Activated B cell treated with CpG ODN at 0.5 μM for 24 hours (primary cell): ENCODE measurements around the gene NLK. TPM values are rescaled to one million over a fixed set of nuclear protein-coding genes. Genes with fewer than 3 reads are reported as not detected.
A peak's percentile ranks its signal among the peaks of the same experiment; 100 is the strongest.
"Not testable (repeated sequence)": the region's sequence is repeated elsewhere in the genome, so short reads cannot be mapped to it uniquely, and the experiment has no call there.

Source experiments
- ATAC-seq: fragments of 200-7000 bp; cut with Tn5 transposase; one replicate; pipeline ENCODE4 v1.10.0; 2021; ENCODE audit warnings: low read depth, mild to moderate bottlenecking, moderate library complexity
- CTCF ChIA-PET: fragments of 350-600 bp; sonication (Branson Sonifier 250); formaldehyde crosslinking; loops from one replicate; lab custom pipeline; 2021; ENCODE audit warnings: antibody characterized with exemption; lab: Charles Lee
- POLR2A ChIA-PET: fragments of 350-600 bp; sonication (Branson Sonifier 250); formaldehyde crosslinking; loops from one replicate; lab custom pipeline; 2021; ENCODE audit warnings: antibody characterized with exemption; lab: Charles Lee
- DNase-seq: peaks from one replicate; pipeline ENCODE4 v3.0.0; 2022
- H3K27ac Mint-ChIP-seq: one replicate; pipeline ENCODE4 v1.8.0; 2020; ENCODE audit warnings: mixed read lengths
- H3K27me3 Mint-ChIP-seq: one replicate; pipeline ENCODE4 v1.8.0; 2021; ENCODE audit warnings: mixed read lengths
- H3K36me3 Mint-ChIP-seq: one replicate; pipeline ENCODE4 v1.8.0; 2021; ENCODE audit warnings: low read depth, mixed read lengths
- H3K4me1 Mint-ChIP-seq: one replicate; pipeline ENCODE4 v1.8.0; 2021; ENCODE audit warnings: mixed read lengths
- H3K4me3 Mint-ChIP-seq: one replicate; pipeline ENCODE4 v1.8.0; 2020; ENCODE audit warnings: mild to moderate bottlenecking, mixed read lengths
- H3K9me3 Mint-ChIP-seq: one replicate; pipeline ENCODE4 v1.8.0; 2020; ENCODE audit warnings: mixed read lengths
- intact Hi-C: fragments of 100-400 bp; cut with micrococcal nuclease; formaldehyde crosslinking; loops from one replicate; pipeline ENCODE4 v1.15.1; 2024
- total RNA-seq: library from RNA; stranded (reverse); gene quantifications from 2 replicates; pipeline ENCODE4 v1.2.3, GENCODE V29; 2022
- TF ChIP-seq, protein P1 (sequence below): fragments of 200-600 bp; IDR thresholded peaks from one replicate; pipeline ENCODE4 v1.8.0; 2022; ENCODE audit warnings: antibody characterized with exemption, mild to moderate bottlenecking

Gene NLK
- total RNA-seq, 1 donor from 2014 or later: 24.6 TPM

DNA sequence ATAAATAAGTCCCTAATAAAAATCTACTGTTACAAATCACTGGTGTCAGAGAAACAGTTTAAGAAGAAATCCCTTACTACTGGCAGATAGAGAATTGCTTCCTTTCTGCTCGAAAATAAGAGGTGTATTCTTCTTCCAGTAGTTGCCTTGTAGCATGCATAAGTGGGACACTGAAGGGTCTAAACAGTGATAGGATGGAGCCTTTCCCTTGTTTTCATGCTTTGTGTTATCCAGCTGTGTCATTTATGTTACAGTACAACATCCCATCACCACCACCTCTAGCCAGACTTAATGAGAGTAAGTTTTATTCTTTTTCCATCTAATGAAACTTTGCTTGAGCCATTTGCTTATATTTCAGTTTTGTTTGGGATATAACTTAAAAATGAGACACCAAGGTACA, 54.3 kb downstream of the NLK start:
- intact Hi-C loops: loop anchor here (10.0 kb wide), 1 partner anchor 52 kb away; the partner anchor contains the start of gene NLK

DNA sequence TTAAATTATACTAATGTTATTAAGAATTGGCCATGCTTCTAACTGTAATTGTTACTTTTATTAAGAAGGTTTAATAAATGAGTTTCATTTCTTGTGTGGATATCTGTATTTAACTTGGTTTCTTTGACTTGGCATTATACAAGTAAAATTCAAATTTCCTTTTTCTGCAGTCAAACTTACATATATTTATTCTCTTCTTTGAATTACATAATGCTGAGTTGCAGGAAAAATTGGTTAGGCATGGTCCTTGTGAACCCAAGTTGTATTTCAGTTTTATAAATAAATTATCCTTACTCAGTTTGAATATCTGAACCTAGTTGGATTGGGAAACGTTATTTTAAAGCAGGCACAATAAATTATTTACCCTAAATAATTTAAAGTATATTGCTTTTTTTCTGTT, 54.8 kb downstream of the NLK start:
- POLR2A ChIA-PET: no interaction called here

More for the DNA sequence above, 54.3 kb downstream of the NLK start:
- ChIA-PET POLR2A (no interaction called here), CTCF (no interaction called here)
- no peak overlapping the region for H3K4me3 Mint-ChIP-seq
- no peak for ATAC-seq
- no peak overlapping the region for H3K27ac Mint-ChIP-seq
- H3K9me3 Mint-ChIP-seq: no peaks in the 10 kb centered on the region
- TF ChIP-seq, protein P1, sequence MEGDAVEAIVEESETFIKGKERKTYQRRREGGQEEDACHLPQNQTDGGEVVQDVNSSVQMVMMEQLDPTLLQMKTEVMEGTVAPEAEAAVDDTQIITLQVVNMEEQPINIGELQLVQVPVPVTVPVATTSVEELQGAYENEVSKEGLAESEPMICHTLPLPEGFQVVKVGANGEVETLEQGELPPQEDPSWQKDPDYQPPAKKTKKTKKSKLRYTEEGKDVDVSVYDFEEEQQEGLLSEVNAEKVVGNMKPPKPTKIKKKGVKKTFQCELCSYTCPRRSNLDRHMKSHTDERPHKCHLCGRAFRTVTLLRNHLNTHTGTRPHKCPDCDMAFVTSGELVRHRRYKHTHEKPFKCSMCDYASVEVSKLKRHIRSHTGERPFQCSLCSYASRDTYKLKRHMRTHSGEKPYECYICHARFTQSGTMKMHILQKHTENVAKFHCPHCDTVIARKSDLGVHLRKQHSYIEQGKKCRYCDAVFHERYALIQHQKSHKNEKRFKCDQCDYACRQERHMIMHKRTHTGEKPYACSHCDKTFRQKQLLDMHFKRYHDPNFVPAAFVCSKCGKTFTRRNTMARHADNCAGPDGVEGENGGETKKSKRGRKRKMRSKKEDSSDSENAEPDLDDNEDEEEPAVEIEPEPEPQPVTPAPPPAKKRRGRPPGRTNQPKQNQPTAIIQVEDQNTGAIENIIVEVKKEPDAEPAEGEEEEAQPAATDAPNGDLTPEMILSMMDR: no peak
- peaks cover 5% of the 10 kb centered on the region for H3K36me3 Mint-ChIP-seq
- DNase-seq: no peak
- H3K4me1 Mint-ChIP-seq: peaks cover 64% of the 10 kb centered on the region
- no peaks in the 10 kb centered on the region for H3K27me3 Mint-ChIP-seq

DNA sequence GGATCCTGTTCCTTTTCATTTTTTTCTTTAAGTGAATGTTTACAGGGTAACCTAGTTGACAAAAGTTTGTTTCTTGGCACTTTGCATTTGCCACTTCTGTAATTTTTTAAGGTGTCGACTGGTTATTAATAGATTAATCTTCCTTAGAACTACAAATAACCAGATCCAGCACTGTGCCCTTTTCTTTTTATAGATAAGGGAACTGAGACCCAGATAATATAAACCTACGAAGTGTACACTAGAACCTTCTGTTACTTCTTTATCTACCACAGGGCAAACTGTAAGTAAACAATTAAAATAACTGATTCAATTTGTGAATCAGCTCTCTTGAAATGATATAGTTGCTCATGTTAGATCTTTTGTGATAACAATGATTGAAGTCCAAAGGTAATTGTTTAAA, 55.4 kb downstream of the NLK start:
- POLR2A ChIA-PET: no interaction called here
- TF ChIP-seq, protein P1: no peak

More for the DNA sequence above, 54.8 kb downstream of the NLK start:
- no peak overlapping the region for H3K4me3 Mint-ChIP-seq
- no peaks in the 10 kb centered on the region for H3K9me3 Mint-ChIP-seq
- TF ChIP-seq, protein P1: no peak
- H3K4me1 Mint-ChIP-seq: peaks cover 63% of the 10 kb centered on the region
- no peak for ATAC-seq
- H3K36me3 Mint-ChIP-seq: peaks cover 5% of the 10 kb centered on the region
- CTCF ChIA-PET: no interaction called here
- H3K27me3 Mint-ChIP-seq: no peaks in the 10 kb centered on the region
- DNase-seq: no peak
- no peak overlapping the region for H3K27ac Mint-ChIP-seq
- intact Hi-C loops: loop anchor here (10.0 kb wide), 1 partner anchor 52 kb away; the partner anchor contains the start of gene NLK

DNA sequence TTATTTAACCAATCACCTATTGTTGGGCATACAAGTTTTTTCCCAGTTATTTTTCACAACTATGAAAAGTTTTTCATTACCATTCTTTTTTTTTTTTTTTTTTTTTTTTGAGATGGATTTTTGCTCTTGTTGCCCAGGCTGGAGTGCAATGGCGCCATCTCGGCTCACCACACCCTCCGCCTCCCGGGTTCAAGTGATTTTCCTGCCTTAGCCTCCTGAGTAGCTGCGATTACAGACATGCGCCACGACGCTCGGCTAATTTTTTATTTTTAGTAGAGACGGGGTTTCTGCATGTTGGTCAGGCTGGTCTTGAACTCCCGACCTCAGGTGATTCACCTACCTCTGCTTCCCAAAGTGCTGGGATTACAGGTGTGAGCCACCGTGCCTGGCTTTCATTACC, 56.1 kb downstream of the NLK start:
- ATAC-seq, H3K4me3 Mint-ChIP-seq, CTCF ChIA-PET, H3K27me3 Mint-ChIP-seq, H3K9me3 Mint-ChIP-seq, DNase-seq, H3K27ac Mint-ChIP-seq, POLR2A ChIA-PET, H3K36me3 Mint-ChIP-seq: not testable (repeated sequence)
- H3K4me1 Mint-ChIP-seq: peaks cover 58% of the 10 kb centered on the region
- intact Hi-C loops: loop anchor here (10.0 kb wide), 1 partner anchor 54 kb away; the partner anchor contains the start of gene NLK

More for the DNA sequence above, 55.4 kb downstream of the NLK start:
- peak overlapping the region; percentile 68 for H3K27ac Mint-ChIP-seq
- DNase-seq (no peak), ATAC-seq (peak; percentile 84)
- no peaks in the 10 kb centered on the region for H3K9me3 Mint-ChIP-seq
- no peaks in the 10 kb centered on the region for H3K27me3 Mint-ChIP-seq
- CTCF ChIA-PET: no interaction called here
- H3K36me3 Mint-ChIP-seq: peaks cover 5% of the 10 kb centered on the region
- peaks cover 61% of the 10 kb centered on the region for H3K4me1 Mint-ChIP-seq
- peak overlapping the region; percentile 41 for H3K4me3 Mint-ChIP-seq
- intact Hi-C loops: loop anchor here (10.0 kb wide), 1 partner anchor 53 kb away; the partner anchor contains the start of gene NLK

DNA sequence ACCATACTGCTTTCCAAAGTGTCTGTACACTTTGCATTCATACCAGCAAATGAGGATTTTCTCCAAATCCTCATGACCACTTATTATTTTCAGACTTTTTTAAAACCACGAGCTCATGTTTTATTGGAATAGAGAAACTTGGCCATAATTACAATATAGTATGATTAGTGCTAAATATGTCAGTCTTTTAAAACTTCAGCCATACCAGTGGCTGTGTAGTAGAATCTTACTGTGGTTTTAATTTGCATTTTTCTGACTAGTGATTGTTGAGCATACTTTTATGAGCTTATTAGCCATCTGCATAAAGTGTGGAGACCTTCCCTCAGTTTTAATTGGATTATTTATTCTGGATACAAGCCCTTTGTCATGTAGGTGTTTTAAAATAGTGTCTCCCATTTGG, 57.8 kb downstream of the NLK start:
- no peaks in the 10 kb centered on the region for H3K9me3 Mint-ChIP-seq
- H3K27ac Mint-ChIP-seq: no peak overlapping the region
- ChIA-PET CTCF (no interaction called here), POLR2A (no interaction called here)
- no peak for ATAC-seq
- peaks cover 44% of the 10 kb centered on the region for H3K4me1 Mint-ChIP-seq
- no peak for DNase-seq
- TF ChIP-seq, protein P1: no peak
- intact Hi-C loops: no loop called here
- H3K27me3 Mint-ChIP-seq: no peaks in the 10 kb centered on the region
- peak overlapping the region; percentile 4 for H3K4me3 Mint-ChIP-seq
- H3K36me3 Mint-ChIP-seq: peaks cover 5% of the 10 kb centered on the region

DNA sequence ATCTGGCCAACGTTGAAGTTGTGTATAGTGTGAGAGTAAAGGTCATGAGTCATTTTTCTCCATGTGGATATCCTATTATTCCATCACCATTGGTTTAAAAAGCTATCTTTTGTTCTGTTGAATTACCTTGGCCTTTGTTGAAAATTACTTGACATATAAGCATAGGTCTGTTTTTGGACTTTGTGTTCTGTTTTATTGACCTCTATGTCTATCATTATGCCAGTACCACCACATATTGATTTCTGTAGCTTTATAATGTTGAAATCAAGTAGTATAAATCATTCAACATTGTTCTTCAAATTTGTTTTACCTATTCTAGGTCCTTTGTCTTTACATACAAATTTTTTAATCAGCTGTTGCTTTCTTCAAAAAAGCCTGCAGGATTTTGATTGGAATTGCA, 58.5 kb downstream of the NLK start:
- Mint-ChIP-seq H3K4me3 (no peak overlapping the region), H3K27me3 (no peaks in the 10 kb centered on the region), H3K27ac (no peak overlapping the region), H3K36me3 (peaks cover 5% of the 10 kb centered on the region), H3K4me1 (peaks cover 42% of the 10 kb centered on the region), H3K9me3 (no peaks in the 10 kb centered on the region)
- TF ChIP-seq, protein P1: no peak
- intact Hi-C loops: no loop called here
- ATAC-seq: no peak
- DNase-seq: no peak
- ChIA-PET POLR2A (interaction anchor here (0.5 kb wide), 1 partner anchor 31 kb away, joined by 3 read pairs; no protein-coding TSS in a partner anchor), CTCF (no interaction called here)
